NCI-H187 (cell line): Measurements from ENCODE around the gene DHRS1.
A peak's percentile ranks its signal among the peaks of the same experiment; 100 is the strongest.
"Not testable (repeated sequence)": the region's sequence is repeated elsewhere in the genome, so short reads cannot be mapped to it uniquely, and the experiment has no call there.

ENCODE experiments used
- DNase-seq, 2 experiments: peaks; one replicate each; lab custom pipeline; 2025; lab: John Stamatoyannopoulos, UW

DHRS1 gene

DNA sequence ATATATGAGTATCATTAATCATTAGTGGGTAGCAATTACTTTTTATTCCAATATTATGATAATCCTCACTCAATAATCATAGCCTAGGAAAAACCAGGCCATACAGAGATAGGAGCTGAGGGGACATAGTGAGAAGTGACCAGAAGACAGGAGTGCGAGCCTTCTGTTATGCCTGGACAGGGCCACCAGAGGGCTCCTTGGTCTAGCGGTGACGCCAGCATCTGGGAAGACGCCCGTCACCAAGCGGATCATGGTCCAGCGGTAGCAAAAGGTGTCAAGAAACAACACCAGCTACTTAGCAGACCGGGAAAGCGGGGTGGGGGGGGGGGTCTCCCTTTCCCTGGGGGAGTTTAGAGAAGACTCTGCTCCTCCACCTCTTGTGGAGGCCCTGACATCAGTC, 28.3 kb upstream of the DHRS1 start:
- not testable (repeated sequence) for DNase-seq

DNA sequence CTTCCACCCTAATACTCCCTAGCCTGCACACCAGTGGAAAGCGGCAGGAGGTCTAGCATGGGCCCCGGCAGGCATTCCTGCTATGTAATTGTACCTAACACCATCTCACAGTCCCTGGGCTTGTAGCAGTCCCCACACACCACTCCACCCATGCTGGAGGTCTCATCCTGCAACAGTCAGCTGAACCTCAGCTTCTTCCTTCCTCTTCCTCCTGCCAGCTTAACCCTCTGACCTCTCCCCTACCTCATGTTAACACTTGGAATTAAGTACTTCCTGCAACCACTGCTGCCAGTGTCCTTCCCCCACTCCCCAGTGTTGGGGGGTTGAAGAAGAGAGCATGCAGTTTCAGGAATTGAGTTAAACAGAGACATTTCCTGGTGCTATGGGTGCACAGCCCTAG, 27.7 kb upstream of the DHRS1 start:
- no peak for DNase-seq

DNA sequence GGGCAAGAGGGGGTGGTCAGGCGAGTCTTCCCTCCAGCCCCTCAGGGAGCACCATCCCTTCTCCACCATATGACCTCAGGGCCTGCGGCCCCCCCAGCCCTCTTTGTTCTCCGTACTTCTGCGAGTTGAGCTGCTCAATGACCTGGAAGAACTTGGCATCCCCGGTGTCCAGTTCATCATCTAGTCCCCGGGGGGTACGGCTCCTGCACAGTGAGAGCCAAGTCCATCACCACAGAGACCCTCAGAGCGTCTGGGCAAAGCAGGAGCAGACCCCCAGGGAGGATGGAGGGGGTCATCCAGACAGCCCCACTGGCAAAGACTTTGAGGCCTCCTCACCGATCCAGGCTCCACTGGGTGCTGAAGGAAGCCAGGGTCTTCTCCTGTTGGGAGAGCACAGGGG, 26.4 kb upstream of the DHRS1 start:
- no peak for DNase-seq

DNA sequence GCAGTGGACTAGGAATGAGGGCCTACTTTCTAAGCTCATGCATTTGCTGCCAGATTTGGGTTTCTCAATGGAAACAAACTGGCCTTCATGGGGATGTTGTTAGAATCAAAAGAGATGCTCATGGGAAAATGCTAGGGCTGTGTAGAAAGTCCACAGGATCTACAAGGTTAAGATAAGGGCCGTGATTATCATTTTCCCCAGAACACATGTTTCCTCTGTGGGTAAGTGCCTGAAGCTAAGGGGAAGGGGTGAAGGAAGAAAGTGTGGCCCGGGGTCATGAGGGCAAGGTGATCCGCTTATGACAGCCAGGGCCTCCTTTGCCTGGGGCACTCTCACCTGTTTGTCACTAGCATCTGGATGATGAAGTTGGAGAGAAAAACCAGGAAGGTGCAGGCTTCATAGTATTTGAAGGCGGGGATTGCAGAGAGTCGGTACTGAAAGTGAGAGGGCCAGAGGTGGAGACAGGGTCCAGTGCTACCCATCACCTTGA, 25.5 kb upstream of the DHRS1 start:
- DNase-seq = no peak

DNA sequence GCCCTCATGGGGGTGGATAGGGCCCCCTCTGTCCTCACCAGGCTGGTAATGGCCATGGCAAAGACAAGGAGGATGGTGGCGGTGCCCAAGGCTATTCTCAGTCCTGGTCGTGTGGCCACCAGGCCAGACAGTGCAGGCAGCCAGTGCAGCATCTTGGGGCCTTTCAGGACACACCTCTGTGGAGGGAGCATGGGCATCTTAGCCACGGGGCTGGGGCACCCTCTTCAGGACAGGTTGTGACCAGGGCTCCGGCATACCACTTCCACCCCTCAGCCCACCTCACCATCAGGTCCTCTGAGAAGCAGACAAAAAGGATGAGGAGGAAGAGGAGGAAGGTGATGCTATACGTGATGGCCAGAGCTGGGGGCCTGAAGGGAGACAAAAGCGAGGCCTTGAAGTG, 24.4 kb upstream of the DHRS1 start:
- DNase-seq = no peak

DNA sequence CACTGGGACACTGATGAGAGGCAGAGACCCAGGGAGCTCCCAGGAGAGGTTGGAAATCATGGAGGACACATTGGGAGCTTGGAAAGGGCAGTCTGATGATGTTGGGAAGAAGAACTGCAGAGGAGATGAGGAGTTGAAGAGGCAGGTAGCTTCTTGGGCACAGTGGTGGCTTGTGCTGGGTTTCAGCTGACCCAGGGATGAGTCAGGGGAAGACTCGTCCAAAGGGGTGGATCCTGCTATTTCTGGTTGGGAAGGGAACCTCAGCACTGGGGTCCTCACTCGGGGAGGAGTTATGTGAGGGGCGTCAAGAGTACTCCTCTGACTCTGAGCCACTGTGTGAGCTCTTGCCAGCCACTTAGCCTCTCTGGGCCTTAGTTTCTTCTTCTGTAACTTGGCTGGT, 23.8 kb upstream of the DHRS1 start:
- no peak for DNase-seq

DNA sequence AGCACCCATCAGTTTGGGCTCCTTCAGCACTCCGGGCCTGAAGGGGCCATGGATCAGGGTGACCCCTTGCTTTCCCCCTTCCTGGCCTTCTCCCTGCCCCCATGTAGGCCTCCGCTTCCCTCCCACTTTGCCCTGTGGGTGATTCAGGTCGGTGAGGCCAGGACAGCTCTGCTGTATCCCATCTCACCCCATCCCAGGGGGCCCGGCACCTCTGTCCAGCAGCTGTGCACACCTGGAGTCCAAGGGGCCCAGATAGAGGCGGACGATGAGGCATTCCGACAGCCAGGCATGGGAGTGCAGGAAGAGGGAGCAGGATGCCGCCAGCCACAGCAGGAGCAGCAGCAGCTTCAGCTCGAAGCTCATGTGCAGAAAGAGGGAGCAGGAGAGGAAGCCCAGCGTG, 23.1 kb upstream of the DHRS1 start:
- no peak for DNase-seq

DNA sequence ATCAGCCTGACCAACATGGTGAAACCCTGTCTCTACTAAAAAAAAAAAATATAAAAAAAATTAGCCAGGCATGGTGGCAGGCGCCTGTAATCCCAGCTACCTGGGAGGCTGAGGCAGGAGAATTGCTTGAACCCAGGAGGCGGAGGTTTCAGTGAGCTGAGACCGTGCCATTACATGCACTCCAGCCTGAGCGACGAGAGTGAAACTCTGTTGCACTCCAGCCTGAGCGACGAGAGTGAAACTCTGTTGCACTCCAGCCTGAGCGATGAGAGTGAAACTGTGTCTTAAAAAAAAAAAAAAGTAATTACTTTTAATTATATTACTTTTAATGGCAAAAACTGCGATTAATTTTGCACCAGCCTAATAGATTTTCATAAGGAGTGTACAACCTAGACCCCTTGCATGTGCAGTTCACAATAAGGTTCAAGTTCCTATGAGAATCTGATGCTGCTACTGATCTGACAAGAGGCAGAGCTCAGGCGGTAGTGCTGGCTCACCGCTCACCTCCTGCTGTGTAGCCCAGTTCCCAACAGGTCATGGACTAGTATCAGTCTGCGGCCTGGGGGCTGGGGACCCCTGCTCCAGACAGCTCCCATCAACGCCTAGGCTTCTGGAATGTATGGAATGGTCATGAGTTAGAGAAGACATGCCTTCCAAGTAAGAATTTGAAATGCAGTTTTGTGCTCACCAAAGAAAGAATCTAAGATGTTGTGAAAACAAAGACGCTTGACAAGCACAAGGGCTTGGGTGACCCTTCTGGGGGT, 21.8 kb upstream of the DHRS1 start:
- DNase-seq = no peak

DNA sequence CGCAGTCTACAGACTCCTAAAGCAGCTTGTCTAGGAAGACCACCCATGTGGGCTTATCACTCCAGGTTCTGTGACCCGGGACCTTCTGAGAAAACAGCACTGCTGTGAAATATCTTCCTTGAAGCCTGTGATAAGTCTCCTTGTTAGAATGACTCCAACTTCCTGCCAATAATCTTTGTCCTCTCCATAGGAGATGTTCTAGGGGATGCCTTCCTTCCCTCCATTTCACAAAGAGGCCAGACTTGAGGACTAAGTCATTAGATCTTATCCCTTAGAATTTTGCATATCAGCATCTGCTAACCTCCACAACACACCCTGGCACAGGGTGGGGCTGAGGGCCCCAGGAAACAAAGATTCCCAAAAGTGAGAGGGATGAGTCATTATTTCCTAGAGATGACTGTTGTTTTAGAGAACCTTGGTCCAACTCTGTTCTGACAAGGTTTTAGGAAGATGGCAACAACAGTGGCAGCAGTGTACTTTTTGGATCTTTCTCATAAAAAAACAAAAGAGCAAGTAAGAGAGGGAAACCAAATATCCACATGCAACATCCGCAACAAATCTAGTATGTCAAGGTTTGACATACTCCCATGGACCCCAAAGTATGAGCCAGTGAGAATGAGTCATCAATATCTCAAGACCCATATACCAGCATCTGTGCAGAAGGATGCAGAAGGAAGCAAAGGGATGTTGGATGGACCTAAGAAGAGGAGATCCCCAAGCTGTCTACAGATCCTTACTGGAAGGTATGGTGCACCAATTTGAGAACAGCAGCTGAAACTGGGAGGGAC, 17.8 kb upstream of the DHRS1 start:
- no peak for DNase-seq

DNA sequence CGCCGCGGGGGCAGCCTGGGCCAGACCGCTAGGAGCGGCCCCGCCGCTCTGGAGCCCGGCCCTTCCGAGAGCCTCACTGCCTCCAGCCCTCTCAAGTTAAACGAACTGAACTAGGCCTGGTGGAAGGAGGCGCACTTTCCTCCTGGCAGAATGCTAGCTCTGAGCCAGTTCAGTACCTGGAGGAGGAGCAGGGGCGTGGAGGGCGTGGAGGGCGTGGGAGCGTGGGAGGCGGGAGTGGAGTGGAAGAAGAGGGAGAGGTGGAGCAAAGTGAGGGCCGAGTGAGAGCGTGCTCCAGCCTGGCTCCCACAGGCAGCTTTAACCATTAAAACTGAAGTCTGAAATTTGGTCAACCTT, 17.0 kb upstream of the DHRS1 start:
- DNase-seq = no peak

DNA sequence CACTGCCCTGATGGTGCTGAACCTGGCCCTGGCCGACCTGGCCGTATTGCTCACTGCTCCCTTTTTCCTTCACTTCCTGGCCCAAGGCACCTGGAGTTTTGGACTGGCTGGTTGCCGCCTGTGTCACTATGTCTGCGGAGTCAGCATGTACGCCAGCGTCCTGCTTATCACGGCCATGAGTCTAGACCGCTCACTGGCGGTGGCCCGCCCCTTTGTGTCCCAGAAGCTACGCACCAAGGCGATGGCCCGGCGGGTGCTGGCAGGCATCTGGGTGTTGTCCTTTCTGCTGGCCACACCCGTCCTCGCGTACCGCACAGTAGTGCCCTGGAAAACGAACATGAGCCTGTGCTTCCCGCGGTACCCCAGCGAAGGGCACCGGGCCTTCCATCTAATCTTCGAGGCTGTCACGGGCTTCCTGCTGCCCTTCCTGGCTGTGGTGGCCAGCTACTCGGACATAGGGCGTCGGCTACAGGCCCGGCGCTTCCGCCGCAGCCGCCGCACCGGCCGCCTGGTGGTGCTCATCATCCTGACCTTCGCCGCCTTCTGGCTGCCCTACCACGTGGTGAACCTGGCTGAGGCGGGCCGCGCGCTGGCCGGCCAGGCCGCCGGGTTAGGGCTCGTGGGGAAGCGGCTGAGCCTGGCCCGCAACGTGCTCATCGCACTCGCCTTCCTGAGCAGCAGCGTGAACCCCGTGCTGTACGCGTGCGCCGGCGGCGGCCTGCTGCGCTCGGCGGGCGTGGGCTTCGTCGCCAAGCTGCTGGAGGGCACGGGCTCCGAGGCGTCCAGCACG, 16.4 kb upstream of the DHRS1 start:
- DNase-seq = no peak

DNA sequence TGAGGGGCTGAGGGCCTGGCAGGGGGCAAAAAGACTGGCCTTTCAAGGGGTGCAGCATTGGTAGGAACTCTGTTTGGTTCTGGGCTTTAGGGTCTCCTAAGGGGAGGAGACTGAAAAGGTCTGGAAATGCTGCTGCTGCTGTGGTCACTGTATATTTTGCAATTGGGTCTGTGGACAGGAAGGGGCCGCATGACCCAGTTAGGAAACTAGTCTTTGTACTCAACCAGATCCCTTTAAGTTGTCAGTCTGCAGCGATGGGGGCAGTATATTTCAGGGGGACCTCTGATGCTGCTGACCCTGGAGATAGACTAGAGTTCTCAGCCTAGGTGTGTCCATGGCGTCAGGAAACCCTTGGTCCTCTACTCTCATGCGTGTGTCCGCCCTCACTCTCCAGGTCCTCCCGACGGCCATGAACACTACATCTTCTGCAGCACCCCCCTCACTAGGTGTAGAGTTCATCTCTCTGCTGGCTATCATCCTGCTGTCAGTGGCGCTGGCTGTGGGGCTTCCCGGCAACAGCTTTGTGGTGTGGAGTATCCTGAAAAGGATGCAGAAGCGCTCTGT, 15.7 kb upstream of the DHRS1 start:
- no peak for DNase-seq

DNA sequence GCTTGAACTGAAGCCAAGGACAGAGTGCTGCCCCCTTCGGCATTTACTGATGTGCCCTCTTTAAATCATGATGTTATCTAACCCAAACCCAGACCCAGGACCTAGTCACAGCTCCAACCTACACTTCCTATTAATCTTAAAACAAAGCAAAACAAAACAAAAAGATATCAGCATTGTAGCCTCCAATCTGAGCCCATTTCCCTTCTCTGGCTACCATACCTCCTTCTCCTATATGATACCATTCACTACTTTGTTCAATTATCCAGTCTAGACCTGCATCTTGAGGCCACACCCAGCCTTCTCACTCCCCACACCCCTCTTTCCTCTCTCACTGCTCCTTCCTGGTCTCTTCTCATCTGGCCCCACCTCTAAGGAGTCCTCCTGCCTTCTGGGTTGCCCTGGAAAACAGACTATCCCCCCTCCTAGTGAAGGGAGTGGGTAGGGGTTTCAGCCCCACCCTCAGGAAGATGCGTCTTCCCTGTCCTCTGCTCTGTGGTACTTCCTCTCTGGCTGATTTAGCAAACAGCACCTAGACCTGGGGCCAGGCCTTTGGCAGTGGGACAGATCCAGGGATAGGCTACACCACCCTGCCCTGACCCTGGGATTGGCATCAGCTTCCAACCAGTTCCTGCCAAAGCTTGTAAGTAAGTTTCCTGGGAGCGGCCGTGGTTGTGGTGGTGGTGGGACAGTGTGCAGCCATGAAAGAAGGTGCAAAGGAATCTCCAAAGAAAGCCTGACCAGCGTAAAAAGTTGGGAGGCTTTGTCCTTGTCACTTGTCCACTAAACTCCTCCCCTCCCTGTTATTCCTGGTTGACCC, 15.0 kb upstream of the DHRS1 start:
- no peak for DNase-seq

DNA sequence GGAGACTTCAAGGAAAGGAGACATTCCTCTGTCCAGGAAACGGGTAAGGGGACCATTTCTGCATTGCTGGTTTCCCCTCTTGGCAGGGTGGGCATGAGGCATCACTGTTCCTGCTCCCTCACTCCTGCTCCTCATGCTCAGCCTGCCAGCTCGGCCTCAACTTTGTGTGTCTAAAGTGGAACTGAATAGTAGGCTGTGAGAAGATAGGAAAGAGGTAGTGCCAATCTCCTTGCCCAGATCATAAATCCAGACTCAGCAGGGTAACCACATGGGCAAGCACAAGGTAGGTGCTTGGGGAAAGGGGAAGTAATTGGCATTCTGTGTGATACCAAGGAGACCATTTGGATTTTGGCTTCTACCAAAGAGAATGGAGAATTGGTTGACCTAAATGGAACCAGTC, 14.3 kb upstream of the DHRS1 start:
- DNase-seq = no peak

DNA sequence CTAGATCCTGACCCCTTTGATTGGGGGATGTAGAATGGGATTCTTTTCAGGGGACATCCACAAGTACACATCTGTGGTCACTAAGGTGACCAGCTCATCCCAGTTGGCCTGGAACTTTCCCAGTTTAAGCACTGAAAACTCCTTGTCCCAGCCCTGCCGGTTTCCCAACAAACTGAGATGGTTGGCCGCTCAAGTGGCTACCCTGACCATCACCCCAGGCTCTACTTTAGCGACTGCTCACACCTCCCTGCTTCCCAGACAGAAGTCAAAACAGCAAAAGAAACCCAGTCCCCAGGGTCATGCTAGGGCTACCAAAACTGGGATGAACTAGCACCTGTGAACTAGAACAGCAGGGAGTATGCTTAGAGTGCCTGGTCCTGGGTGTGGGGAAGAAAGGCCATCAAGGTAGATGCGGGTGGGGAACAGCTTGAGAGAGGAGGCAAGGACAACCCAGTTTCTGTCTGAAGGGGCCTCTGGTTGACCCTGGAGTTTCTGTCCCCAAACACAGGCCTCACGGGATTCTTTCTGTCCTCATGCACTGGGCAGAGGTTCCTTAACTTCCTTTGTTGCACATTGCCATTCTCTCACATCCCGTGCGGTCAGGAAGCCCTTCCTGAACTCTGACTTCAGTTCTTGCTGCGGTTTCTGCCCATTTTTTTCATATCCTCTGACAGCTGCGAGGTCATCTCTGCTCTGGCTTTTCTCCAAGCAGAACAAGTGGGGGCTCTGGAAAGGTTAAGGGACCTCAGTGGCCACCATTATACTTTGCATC, 13.3 kb upstream of the DHRS1 start:
- no peak for DNase-seq

DNA sequence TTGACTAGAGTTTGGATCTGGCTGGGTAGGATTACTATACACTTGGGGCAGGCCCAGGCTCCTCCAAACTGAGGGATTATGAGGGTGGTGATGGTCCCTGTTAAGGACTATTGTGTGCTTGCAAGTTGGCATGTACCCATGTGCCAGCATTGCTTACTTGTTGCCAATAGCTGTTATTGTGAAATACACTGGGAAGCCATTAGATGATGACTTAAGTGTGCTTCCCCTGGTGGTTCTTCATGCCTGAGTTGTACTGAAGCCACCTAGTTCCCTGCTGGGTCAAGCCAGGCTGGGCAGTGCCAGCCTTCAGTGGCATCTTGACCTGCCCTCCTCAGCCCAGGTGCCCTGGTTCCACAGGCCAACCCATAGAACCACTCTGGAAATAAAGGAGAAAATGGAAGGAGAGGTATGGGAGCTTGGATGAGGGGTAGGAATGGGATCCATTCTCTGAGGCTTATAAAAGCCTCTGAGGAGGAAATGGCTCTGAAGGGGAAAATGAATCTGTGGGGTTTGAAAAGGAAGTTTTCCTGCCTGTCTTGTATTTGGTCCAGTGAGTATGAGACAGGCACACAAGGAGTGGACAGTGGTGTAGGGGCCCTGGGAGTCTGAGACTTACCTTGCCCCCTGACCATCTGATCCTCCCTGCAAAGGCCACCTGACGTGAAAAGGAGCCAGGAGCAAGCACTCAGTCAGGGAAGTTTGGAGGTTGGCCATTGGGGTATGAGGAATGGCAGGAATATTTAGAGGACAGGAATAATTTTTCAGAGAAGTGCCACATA, 12.4 kb upstream of the DHRS1 start:
- no peak for DNase-seq

DNA sequence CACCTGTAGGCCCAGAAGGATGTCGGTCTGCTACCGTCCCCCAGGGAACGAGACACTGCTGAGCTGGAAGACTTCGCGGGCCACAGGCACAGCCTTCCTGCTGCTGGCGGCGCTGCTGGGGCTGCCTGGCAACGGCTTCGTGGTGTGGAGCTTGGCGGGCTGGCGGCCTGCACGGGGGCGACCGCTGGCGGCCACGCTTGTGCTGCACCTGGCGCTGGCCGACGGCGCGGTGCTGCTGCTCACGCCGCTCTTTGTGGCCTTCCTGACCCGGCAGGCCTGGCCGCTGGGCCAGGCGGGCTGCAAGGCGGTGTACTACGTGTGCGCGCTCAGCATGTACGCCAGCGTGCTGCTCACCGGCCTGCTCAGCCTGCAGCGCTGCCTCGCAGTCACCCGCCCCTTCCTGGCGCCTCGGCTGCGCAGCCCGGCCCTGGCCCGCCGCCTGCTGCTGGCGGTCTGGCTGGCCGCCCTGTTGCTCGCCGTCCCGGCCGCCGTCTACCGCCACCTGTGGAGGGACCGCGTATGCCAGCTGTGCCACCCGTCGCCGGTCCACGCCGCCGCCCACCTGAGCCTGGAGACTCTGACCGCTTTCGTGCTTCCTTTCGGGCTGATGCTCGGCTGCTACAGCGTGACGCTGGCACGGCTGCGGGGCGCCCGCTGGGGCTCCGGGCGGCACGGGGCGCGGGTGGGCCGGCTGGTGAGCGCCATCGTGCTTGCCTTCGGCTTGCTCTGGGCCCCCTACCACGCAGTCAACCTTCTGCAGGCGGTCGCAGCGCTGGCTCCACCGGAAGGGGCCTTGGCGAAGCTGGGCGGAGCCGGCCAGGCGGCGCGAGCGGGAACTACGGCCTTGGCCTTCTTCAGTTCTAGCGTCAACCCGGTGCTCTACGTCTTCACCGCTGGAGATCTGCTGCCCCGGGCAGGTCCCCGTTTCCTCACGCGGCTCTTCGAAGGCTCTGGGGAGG, 11.3 kb upstream of the DHRS1 start, which contains the start of gene LTB4R:
LTB4R (plus strand) TSS at position 857 of the 959 bp plus-strand sequence. CDS start 4,150 bp downstream, outside the sequence.
- peak; percentile 61 to 66 for DNase-seq

DNA sequence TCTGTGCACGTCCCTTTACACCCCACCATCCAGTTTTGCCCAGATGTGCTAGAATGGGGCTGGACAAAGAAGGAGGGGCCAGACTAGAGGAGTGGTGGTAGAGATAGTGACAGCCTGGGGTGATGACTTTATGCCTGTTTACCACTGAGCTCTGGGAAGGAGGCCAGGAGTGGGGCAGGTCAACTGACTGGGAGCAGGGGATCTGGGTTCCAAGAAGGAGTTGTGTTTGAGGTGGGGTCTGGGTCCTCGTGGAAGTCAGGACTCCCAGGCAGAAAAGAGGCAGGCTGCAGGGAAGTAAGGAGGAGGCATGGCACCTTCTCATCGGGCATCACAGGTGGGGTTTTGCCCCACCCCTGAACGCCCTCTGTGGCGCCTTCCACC, 10.7 kb upstream of the DHRS1 start:
- DNase-seq = no peak
